ENCODE results near the gene PTP4A1. TPM values are rescaled to one million over a fixed set of nuclear protein-coding genes. Genes with fewer than 3 reads are reported as not detected.
A peak's percentile ranks its signal among the peaks of the same experiment; 100 is the strongest.

The PTP4A1 gene
- polyA plus RNA-seq, 1 of the 3 experiments (the other 2 are of a cell fraction) = 12.5 TPM

DNA sequence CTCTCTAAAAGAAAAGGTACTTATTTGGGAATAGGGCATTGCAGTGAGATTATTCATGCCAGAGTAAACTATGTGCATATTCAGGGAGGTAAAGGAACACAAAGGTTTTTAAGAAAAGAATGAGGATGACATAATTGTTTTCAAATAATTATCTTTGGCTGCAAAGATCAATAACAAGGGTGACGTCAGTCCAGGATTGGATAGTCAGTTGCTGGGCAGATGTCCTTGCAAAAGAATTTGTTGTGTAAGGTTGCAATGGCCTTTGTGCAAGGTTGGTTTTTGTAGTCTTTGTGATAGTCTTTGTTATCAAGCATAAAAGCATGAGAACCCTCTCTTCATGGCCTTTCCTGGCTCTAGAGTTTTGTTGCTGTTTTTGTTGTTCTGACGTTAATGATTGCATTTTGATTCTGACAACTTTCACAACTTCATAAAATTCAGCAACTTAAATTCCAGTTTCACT is 17.7 kb downstream of the PTP4A1 start:
- ChIA-PET POLR2A (no interaction called here), CTCF (interaction anchor here (1.0 kb wide), 1 partner anchor 9 kb away, joined by 3 read pairs; no protein-coding TSS in a partner anchor)
- H3K4me1 ChIP-seq (ENCODE audit: control insufficient read depth in 1 of 2, insufficient read depth in 2 of 2, low read depth in 1 of 2, low read length in 1 of 2) = no peaks in the 10 kb centered on the region
- no peak for TF ChIP-seq RCOR1 (IDR thresholded peaks at IDR 0.05; ENCODE audit: low read length)
- peak; percentile 66; the same call in 1 of the 2 replicates for TF ChIP-seq RFX5 (IDR thresholded peaks at IDR 0.05; ENCODE audit: low read length)
- no peaks in the 10 kb centered on the region for H3K79me2 ChIP-seq (ENCODE audit: insufficient read depth)
- H3K4me3 ChIP-seq (ENCODE audit: low read depth in 2 of 2, low read length in 1 of 2) = no peak overlapping the region
- H3K9ac ChIP-seq = no peak overlapping the region
- H3K27ac ChIP-seq (ENCODE audit: low read depth in 2 of 2, low read length in 1 of 2) = no peak overlapping the region
- WGBS (ENCODE audit: low lambda C conversion rate) = 72% methylated on average over 2 of the region's 2 CpGs
- no peaks in the 10 kb centered on the region for H4K20me1 ChIP-seq (ENCODE audit: insufficient read depth)
- no peaks in the 10 kb centered on the region for H3K9me3 ChIP-seq
- peaks cover 7% of the 10 kb centered on the region for H3F3A ChIP-seq (replicated peaks; ENCODE audit: insufficient read depth)
- H3K4me2 ChIP-seq = no peak overlapping the region
- DNase-seq = no peak
- H3K36me3 ChIP-seq (replicated peaks in 1 of 2; ENCODE audit: control insufficient read depth in 1 of 2, insufficient read depth in 2 of 2, low read length in 1 of 2) = no peaks in the 10 kb centered on the region
- H3K27me3 ChIP-seq (ENCODE audit: insufficient read depth) = no peaks in the 10 kb centered on the region
- H3K9me2 ChIP-seq = no peaks in the 10 kb centered on the region
- H2AFZ ChIP-seq (ENCODE audit: low read depth) = no peak overlapping the region

DNA sequence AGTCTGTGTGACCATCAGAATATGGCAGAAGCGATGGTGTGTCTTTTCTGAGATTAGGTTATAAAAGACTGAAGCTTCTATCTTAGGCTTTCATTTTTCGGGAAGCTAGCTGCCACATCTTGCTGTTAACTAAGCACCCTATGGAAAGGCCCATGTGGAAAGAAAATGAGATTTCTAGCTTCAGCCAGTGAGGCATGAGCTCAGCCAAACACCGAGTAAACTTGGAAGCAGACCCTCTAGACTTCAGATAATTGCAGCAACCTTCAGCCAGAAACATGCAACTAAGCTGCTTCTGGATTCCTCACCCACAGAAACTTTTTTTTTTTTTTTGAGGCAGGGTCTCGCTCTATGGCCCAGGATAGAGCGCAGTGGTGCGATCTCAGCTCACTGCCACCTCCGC is 20.6 kb downstream of the PTP4A1 start:
- no peak for TF ChIP-seq TCF12 (IDR thresholded peaks at IDR 0.05)
- TF ChIP-seq RXRA (IDR thresholded peaks at IDR 0.05; ENCODE audit: borderline replicate concordance, low read depth) = no peak
- no peaks in the 10 kb centered on the region for H3K9me3 ChIP-seq
- no peak overlapping the region for H3K4me3 ChIP-seq (ENCODE audit: low read depth in 2 of 2, low read length in 1 of 2)
- H4K20me1 ChIP-seq (ENCODE audit: insufficient read depth) = no peaks in the 10 kb centered on the region
- WGBS (ENCODE audit: low lambda C conversion rate) = 84% methylated on average over 7 of the region's 7 CpGs
- H3K9ac ChIP-seq = no peak overlapping the region
- no peak overlapping the region for H3K4me2 ChIP-seq
- H3K27me3 ChIP-seq (ENCODE audit: insufficient read depth) = no peaks in the 10 kb centered on the region
- DNase-seq = no peak
- no peaks in the 10 kb centered on the region for H3K36me3 ChIP-seq (replicated peaks in 1 of 2; ENCODE audit: control insufficient read depth in 1 of 2, insufficient read depth in 2 of 2, low read length in 1 of 2)
- no peaks in the 10 kb centered on the region for H3K79me2 ChIP-seq (ENCODE audit: insufficient read depth)
- ChIA-PET CTCF (no interaction called here), POLR2A (no interaction called here)
- H3F3A ChIP-seq (replicated peaks; ENCODE audit: insufficient read depth) = no peaks in the 10 kb centered on the region
- H3K27ac ChIP-seq (ENCODE audit: low read depth in 2 of 2, low read length in 1 of 2) = no peak overlapping the region
- no peaks in the 10 kb centered on the region for H3K4me1 ChIP-seq (ENCODE audit: control insufficient read depth in 1 of 2, insufficient read depth in 2 of 2, low read depth in 1 of 2, low read length in 1 of 2)
- no peaks in the 10 kb centered on the region for H3K9me2 ChIP-seq
- no peak overlapping the region for H2AFZ ChIP-seq (ENCODE audit: low read depth)

DNA sequence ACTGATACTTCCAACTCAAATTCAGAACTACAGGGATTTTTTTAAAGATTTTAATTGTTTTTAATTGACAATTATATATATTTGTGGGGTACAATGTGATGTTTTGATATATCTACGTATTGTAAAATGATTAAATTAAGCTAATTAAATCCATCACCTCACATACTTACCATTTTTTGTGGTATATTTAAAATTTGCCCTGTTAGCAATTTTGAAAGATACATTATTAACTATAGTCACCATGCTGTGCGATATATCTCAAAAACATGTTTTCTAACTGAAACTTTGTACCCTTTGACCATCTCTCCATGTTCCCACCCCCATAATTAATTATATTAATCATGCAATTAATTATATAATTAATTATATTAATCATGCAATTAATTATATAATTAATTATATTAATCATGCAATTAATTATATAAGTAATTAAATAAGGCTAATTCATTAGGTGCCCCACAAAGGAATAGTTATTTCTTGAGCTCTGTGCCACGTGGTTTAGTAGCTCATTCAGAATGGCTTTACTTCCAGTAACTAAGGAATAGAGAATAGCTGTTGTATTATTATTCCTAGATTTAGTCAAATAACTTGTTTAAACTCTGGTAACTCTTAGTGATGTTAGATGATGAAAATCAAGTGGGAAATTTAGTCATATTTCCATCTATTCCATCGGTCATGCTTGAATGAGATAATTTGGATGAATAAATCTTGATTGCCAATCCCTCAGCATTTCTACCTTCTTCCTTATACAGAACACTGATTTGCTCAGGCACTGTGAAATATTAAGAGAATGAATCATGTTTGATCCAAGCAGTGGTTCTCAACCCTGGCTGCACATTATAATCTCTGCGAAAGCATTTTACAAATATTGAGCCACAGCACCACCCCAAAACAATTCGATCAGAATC is 25.1 kb downstream of the PTP4A1 start:
- H4K20me1 ChIP-seq (ENCODE audit: insufficient read depth) = no peaks in the 10 kb centered on the region
- H3K27me3 ChIP-seq (ENCODE audit: insufficient read depth) = no peaks in the 10 kb centered on the region
- no peaks in the 10 kb centered on the region for H3K9me2 ChIP-seq
- H3K79me2 ChIP-seq (ENCODE audit: insufficient read depth) = no peaks in the 10 kb centered on the region
- H3F3A ChIP-seq (replicated peaks; ENCODE audit: insufficient read depth) = no peaks in the 10 kb centered on the region
- H3K4me1 ChIP-seq (ENCODE audit: control insufficient read depth in 1 of 2, insufficient read depth in 2 of 2, low read depth in 1 of 2, low read length in 1 of 2) = no peaks in the 10 kb centered on the region; a peak in 1 of 4 replicates
- DNase-seq = no peak
- peak overlapping the region; percentile 67 to 77 for H3K4me3 ChIP-seq (ENCODE audit: low read depth in 2 of 2, low read length in 1 of 2)
- 26% methylated on average over 6 of the region's 6 CpGs for WGBS (ENCODE audit: low lambda C conversion rate)
- ChIA-PET CTCF (interaction anchor here (0.7 to 2.5 kb wide), 21 partner anchors 9 to 245 kb away, joined by 3 to 25 read pairs (median 5); no protein-coding TSS in a partner anchor), POLR2A (no interaction called here)
- H3K36me3 ChIP-seq (replicated peaks in 1 of 2; ENCODE audit: control insufficient read depth in 1 of 2, insufficient read depth in 2 of 2, low read length in 1 of 2) = no peaks in the 10 kb centered on the region
- no peak for TF ChIP-seq FOXJ3 (CRISPR knock-in tag; IDR thresholded peaks at IDR 0.05)
- TF ChIP-seq RXRA (IDR thresholded peaks at IDR 0.05; ENCODE audit: borderline replicate concordance, low read depth) = no peak
- TF ChIP-seq FOSL2 (IDR thresholded peaks at IDR 0.05; ENCODE audit: borderline replicate concordance, low read depth) = 0 out of 2 replicates have a peak, but pooled peaks have one; percentile 2
- TF ChIP-seq, protein P1, sequence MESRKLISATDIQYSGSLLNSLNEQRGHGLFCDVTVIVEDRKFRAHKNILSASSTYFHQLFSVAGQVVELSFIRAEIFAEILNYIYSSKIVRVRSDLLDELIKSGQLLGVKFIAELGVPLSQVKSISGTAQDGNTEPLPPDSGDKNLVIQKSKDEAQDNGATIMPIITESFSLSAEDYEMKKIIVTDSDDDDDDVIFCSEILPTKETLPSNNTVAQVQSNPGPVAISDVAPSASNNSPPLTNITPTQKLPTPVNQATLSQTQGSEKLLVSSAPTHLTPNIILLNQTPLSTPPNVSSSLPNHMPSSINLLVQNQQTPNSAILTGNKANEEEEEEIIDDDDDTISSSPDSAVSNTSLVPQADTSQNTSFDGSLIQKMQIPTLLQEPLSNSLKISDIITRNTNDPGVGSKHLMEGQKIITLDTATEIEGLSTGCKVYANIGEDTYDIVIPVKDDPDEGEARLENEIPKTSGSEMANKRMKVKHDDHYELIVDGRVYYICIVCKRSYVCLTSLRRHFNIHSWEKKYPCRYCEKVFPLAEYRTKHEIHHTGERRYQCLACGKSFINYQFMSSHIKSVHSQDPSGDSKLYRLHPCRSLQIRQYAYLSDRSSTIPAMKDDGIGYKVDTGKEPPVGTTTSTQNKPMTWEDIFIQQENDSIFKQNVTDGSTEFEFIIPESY (IDR thresholded peaks at IDR 0.05; ENCODE audit: borderline replicate concordance, low read depth) = no peak
- TF ChIP-seq, protein P2, sequence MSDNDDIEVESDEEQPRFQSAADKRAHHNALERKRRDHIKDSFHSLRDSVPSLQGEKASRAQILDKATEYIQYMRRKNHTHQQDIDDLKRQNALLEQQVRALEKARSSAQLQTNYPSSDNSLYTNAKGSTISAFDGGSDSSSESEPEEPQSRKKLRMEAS (IDR thresholded peaks at IDR 0.05; ENCODE audit: low read depth) = no peak
- TF ChIP-seq SIN3A (IDR thresholded peaks at IDR 0.05; ENCODE audit: borderline replicate concordance, low read depth, low read length) = no peak
- no peak for TF ChIP-seq JUND (IDR thresholded peaks at IDR 0.05)
- H2AFZ ChIP-seq (ENCODE audit: low read depth) = peak overlapping the region; percentile 98
- peak overlapping the region in 1 of 2 experiments; percentile 76; a peak in 1 of 4 replicates for H3K27ac ChIP-seq (ENCODE audit: low read depth in 2 of 2, low read length in 1 of 2)
- H3K9ac ChIP-seq = peak overlapping the region; percentile 22; the same call in 1 of the 2 replicates
- no peaks in the 10 kb centered on the region for H3K9me3 ChIP-seq
- H3K4me2 ChIP-seq = peak overlapping the region; percentile 83

Measured in SK-N-SH (cell line).